Prostate gland (tissue), 2 donors: ENCODE measurements around the gene PFN4.

ENCODE experiments used
- POLR2A ChIP-seq: fragments of 450-650 bp; IDR thresholded peaks from one replicate; pipeline ENCODE4 v1.6.1; 2016; ENCODE audit warnings: antibody characterized with exemption, mild to moderate bottlenecking
- POLR2AphosphoS5 ChIP-seq: sonication (generic); formaldehyde crosslinking; IDR thresholded peaks from one replicate; pipeline ENCODE4 v1.6.1; 2017; ENCODE audit warnings: antibody characterized with exemption
- TF ChIP-seq, protein P1 (sequence below), 4 experiments: fragments of 200-600 bp in 2 of 4; fragments of 450-650 bp in 2 of 4; sonication (generic) in 2 of 4; IDR thresholded peaks; 1 replicate in 3 of 4; 2 replicates in 1 of 4; pipeline ENCODE4 v1.5.1; 2016 to 2019; ENCODE audit warnings: antibody characterized with exemption in 4 of 4, mild to moderate bottlenecking in 2 of 4, moderate library complexity in 2 of 4

DNA sequence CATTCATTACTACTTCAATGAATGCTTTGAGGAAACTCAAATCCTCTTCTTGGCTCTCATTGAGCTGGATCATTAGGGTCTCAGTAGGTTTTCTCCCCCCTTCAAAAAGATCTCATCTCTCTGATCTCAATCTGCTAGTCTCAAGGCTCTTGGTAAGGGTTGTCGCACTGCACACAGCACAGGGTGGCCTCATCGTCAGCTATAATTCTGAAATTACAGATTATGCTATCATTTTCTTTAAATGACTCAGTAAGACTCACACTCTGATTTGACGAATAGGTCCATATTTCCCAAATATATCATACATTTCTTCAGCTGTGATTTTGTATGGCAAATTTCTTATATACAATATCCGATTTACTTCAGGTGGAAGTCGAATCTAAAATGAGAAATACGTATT, 49.3 kb downstream of the PFN4 start:
- TF ChIP-seq POLR2AphosphoS5 (no peak), POLR2A (no peak)
- TF ChIP-seq, protein P1, sequence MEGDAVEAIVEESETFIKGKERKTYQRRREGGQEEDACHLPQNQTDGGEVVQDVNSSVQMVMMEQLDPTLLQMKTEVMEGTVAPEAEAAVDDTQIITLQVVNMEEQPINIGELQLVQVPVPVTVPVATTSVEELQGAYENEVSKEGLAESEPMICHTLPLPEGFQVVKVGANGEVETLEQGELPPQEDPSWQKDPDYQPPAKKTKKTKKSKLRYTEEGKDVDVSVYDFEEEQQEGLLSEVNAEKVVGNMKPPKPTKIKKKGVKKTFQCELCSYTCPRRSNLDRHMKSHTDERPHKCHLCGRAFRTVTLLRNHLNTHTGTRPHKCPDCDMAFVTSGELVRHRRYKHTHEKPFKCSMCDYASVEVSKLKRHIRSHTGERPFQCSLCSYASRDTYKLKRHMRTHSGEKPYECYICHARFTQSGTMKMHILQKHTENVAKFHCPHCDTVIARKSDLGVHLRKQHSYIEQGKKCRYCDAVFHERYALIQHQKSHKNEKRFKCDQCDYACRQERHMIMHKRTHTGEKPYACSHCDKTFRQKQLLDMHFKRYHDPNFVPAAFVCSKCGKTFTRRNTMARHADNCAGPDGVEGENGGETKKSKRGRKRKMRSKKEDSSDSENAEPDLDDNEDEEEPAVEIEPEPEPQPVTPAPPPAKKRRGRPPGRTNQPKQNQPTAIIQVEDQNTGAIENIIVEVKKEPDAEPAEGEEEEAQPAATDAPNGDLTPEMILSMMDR (IDR thresholded peaks at IDR 0.05): no peak
